CD4-positive, alpha-beta T cell treated with Interleukin-6 at 100 ng/mL for 8 hours (primary cell): ENCODE results near the gene PI4KA.
A peak's percentile ranks its signal among the peaks of the same experiment; 100 is the strongest.

Experiments
- DNase-seq: peaks from one replicate; pipeline ENCODE4 v3.0.0-alpha.2; 2020; ENCODE audit warnings: mixed read lengths, low spot score

Gene PI4KA

GRCh38 chr22:20816559-20816958, 42.1 kb downstream of the PI4KA start:
- no peak for DNase-seq

DNA sequence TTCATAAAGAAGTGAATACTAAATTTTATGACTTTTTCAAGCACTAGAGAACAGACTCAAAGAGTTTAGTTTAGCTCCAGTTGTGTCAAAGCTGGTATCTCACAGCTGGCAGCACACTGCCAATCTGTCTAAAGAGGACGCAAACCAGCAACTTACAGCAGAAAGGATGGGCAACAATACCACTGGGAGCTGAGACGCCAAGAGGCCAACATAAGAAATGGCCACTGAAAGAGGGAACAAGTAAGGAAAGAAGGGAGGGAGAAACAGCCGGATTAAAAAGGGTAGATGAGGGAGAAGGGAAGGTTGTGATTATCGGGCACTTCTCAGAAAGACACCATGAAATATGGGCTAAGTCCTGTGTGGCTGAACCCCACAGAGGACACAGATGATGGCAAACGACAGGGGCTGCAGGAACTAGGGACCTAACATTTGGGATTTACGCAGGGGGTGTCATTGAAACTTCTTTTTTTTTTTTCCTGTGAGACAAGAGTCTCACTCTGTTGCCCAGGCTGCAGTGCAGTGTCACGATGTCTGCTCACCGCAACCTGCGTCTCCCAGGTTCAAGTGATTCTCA, 43.0 kb downstream of the PI4KA start:
- no peak for DNase-seq

DNA sequence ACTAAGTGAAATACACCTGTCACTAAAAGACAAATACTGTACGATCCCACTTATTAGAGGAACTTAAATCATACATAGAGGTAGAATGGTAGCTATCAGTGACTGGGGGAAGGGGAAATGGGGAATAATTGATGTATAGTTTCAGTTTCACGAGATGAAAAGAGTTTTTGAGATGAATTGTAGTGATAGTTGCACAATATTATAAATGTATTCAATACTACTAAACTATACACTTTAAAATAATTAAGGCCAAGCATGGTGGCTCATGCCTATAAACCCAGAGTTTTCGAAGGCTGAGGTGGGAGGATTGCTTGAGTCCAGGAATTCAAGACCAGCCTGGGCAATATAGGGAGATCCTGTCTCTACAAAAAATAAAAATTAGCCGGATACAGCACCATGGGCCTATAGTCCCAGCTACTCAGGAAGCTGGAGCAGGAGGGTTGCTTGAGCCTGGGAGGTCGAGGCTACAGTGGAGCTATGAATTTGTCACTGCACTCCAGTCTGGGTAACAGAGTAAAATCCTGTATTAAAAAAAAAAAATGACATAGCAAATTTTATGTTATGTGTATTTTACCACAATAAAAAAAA, 44.3 kb downstream of the PI4KA start:
- no peak for DNase-seq

DNA sequence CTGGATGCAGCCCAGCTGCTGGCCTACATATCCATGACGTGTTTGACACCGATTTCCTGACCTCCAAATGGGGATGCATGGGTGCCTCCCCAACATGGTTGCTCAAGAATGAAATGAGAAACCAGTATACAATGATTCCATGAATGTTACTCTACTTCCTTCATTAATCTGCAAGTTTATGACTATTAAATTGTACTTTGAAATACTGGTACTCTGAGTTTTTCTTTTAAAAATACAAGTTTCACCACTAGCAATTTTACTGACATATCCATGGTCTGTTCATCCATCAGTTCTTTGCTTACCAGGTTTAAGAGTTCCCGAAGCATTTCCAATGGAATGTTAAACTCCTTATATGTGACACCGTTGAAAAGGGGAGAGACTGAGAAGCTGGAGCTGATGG, 45.6 kb downstream of the PI4KA start:
- no peak for DNase-seq

DNA sequence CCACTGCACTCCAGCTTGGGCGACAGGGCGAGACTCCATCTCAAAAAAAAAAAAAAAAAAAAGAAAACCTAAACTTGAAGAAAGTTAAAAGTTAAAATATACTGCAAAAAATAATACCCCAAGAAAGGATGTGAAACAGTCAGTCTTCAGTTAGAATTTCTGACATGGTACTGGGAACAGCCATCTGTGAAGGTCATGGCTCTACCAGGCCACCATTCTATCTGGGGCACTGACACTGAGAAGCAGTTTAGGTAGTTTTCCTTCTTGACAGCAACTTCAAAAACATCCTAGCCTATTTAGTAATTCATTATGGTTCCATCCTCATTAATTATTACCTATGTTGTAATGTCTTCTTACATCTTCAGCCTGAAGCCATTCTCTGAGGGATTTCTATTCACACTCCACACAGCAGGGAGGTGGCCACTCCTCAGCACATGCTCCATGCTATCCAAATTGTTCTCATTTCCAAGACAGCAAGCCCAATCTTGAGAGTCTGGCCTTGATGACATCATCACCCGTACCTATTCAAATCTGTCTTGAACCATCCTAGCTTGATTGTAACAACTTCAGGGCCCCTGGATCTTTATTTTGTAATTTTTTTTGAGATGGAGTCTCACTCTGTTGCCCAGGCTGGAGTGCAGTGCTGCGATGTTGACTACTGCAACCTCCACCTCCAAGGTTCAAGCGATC, 46.5 kb downstream of the PI4KA start:
- no peak for DNase-seq

- DNase-seq: no peak
Measured at GRCh38 chr22:20811171-20811570, 47.4 kb downstream of the PI4KA start.

- no peak for DNase-seq
Measured at GRCh38 chr22:20810645-20811044, 48.0 kb downstream of the PI4KA start.

GRCh38 chr22:20809538-20810185, 48.9 kb downstream of the PI4KA start:
- no peak for DNase-seq

DNA sequence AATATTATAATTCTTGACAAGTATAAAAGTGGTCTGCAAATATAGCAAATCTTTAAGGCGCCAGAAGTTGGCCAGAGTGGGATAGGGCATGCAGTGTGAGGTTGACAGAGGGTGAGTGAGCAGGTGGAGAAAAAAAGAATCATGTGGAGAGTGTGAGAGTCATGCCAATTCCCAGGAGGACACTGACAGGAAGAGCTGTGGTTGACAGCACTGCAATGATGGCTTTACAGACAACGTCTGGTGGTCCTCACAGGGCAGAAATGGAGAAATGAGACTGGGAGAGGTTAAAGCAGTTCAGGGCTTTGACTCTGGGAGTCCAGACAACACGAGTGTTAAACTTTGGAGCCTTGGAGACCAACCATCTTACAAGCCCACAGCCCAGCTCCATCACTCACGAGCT, 49.8 kb downstream of the PI4KA start:
- no peak for DNase-seq

GRCh38 chr22:20807315-20807752, 51.3 kb downstream of the PI4KA start:
- DNase-seq: no peak

- no peak for DNase-seq
Measured at GRCh38 chr22:20805972-20806471, 52.6 kb downstream of the PI4KA start.

DNA sequence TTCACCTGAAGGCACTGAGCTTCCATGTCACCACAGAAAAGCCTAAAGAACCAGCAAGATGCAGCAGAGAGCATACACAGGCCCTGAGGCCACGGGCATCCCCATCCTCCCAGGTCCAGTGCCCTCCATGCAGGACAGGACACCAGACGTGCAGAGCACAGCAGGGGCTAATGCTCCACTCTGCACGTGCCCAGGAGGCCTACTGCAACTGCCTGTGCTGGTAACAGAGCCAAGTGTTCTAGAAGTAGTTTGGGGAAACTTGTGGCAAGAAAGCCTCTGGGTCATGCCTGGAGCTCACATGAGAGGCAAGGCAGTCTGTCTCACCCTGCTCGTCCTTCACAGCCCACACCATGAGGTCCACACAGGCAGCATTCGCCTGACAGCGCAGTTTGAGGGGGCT, 54.0 kb downstream of the PI4KA start:
- no peak for DNase-seq

- peak; percentile 11 for DNase-seq
Measured at GRCh38 chr22:20803696-20804324, 54.8 kb downstream of the PI4KA start.

GRCh38 chr22:20802922-20803553, 55.6 kb downstream of the PI4KA start:
- no peak for DNase-seq

DNA sequence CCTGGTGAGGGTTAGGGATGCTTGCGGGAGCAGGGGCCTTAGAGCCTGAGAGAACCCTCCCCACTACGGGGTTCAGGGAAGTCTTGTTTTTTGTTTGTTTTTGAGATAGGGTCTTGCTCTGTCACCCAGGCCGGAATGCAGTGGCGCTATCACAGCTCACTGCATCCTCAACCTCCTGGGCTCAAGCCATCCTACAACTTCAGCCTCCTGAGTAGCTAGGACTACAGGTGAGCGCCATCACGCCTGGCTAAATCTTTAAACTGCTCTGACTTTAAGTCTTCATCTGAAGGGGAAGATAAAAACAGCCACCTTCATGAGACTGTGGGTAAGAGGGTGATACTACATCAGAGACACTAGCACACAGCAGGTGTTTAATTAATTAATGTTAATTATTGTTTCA, 56.2 kb downstream of the PI4KA start:
- DNase-seq: no peak

DNA sequence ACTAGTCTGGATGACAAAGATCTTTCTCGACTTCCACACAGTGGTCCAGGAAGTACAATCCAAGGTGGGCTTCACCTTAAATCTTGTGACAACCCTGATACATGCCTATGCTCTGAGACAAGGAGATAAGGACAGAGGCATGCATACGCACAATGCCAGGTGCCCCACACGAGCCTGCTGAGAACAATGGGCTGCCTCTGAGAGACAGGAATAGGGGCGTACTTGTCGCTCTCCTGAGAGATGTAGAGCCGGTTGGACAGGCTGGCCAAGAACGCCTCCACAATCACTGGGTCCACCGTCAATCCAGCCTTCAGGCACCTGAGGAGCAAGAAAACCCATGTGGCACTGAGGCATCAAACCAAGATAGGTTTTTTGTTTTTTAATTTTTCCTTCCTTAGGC, 59.2 kb downstream of the PI4KA start:
- DNase-seq: no peak

GRCh38 chr22:20798974-20799373, 59.6 kb downstream of the PI4KA start:
- no peak for DNase-seq

- no peak for DNase-seq
Measured at GRCh38 chr22:20798218-20798617, 60.4 kb downstream of the PI4KA start.

DNA sequence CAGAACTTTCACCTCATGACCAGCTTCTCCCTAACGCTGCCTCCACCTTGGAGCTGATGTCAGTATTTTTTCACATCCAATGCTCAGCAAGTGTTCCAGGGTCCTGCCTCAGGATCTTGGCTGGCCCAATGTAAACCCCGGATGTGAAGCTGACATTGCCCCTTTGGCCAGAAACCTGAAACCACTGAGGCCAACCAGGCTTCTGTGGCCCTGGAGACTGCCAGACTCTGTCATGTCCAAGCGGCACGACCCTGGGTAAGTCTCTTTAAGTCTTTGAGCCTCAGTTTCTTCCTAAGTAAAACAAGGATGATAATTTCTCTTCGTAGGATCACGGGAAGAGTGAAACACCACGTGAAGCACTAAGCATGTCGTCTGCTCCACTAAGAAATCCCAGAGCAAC, 61.9 kb downstream of the PI4KA start:
- DNase-seq: no peak

- no peak for DNase-seq
Measured at GRCh38 chr22:20794650-20795413, 63.8 kb downstream of the PI4KA start.
